HL-60/S4 treated with retinoic acid at 250 ng/mL for 4 days and 3 days (cell line): ENCODE measurements around the gene ITPK1.

Experiments used
- in situ Hi-C: fragments of 300-500 bp; cut with MboI; formaldehyde crosslinking; loops from 2 replicates; pipeline ENCODE4 v1.7.0; 2022; ENCODE audit warnings: low sequenced_read_pairs

The ITPK1 gene

DNA sequence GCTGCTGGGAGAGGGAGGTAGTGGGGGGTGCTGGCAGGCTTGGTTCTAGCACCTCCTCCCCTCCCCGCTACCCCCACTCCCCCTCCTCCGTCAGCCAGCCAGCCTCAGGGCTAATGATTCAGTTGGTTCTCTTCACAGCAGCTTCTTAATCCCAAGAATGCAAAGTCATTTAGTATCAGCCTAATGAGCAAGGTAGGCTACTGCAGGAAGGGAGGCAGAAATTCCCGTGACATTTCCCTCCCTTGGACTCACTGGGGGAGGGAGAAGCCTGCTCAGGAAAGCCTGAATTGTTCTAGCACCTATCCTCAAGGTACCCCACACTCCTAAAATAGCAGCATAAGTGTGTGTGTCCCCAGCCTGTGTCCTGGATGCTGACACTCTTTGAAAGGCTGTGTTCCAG, 29.8 kb downstream of the ITPK1 start:
- in situ Hi-C loops = no loop called here

DNA sequence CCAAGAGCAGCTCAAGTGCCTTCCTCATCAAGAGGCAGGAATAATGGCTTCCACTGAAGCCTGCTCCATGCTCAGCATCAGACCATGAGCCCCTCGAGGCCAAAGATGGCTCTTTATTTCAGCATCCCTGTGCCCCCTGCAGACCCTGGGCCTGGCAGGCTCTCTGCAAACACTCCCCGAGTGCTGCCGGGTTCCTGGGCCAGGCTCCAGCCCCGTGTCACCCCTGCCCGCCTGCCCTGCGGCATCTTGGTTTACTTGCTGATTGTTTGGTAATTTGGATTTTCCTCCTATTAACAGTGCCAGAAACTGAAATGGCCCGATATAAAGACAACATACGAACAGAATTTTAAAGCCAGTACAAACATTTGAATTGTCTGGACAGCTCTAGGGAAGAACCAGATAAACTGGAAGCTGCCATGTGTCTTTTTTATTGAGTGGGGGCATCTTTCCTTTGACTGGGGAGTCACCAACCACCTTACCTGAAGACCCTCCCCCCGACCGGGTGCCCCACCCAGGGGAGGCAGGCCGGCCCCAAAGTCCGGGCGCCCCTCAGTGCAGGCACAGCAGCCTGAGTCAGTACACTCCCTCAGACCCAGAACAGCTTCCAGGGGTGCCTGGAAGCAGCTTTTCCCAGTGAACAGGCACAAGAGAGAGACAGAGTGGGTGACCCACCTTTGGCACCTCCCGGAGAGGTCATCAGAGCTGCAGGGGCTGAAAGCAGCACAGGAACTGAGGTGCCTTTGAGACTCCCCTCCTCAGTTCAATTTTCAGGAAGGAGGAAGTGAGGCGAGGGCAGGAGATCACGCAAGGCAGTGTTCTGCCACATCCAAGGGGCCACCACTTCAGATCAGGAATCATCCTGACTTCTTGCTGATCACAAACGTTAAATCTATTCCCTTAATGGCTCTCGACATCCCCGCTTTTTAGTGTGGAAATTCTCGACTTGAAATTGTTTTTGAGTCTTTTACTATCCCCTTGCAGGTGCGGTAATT, 30.6 kb downstream of the ITPK1 start:
- in situ Hi-C loops = no loop called here

DNA sequence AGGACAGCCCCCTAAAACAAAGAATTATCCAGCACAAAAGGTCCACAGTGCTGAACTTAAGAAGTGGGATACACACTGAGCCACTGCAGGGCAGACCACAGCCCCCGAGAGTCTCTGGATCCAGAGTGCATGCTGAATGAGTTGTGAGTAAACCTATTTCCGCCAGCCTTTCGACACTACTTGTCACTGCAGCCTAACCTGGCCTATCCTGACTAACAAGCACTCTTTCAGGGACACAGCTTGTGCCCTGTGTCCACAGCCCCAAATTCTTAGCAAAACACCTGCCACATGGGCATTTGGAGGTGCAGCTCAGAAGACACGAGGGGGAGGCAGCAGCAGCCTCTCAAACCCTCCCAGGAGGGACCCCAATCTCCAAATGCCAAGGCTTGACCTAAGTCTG, 31.3 kb downstream of the ITPK1 start:
- in situ Hi-C loops = no loop called here

DNA sequence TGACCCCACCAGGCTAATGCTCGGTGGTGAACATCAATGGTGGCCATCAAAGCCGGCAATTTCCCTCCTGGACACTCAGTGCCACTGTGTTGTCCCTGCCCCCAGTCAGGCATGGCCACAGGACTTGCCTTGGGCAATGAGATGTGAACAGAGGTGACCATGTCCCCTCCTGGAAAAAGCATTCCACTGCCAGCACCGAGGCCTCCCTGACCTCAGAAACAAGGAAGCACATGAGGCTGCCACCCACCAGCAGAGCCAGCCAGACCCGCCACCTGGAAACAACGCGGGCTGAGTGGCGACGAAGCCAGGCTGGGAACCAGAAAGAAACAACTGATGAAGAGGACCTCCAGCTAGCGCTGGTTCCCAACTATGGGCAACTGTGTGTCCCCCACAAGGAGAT, 31.8 kb downstream of the ITPK1 start:
- in situ Hi-C loops = no loop called here

DNA sequence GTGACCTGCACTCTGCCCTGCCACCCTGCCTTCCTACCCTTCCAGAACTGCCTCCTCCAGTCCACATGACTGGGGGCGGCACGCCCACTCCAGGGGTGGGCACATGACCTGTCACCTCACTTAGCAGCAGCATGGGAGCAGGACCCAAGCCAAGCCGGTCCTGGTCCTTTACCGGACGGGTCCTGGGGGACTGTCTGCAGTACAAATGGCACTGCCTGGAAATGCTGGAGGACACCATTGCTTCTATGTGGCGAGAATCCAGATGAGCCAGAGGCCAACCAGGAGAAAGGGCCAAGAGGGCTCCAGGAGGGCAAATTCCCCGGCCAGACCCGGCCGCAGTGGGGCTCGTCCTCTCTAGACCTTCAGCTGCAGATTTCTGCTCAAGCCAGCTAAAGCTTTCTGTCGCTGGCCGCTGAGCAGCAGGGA, 33.1 kb downstream of the ITPK1 start:
- in situ Hi-C loops = no loop called here

DNA sequence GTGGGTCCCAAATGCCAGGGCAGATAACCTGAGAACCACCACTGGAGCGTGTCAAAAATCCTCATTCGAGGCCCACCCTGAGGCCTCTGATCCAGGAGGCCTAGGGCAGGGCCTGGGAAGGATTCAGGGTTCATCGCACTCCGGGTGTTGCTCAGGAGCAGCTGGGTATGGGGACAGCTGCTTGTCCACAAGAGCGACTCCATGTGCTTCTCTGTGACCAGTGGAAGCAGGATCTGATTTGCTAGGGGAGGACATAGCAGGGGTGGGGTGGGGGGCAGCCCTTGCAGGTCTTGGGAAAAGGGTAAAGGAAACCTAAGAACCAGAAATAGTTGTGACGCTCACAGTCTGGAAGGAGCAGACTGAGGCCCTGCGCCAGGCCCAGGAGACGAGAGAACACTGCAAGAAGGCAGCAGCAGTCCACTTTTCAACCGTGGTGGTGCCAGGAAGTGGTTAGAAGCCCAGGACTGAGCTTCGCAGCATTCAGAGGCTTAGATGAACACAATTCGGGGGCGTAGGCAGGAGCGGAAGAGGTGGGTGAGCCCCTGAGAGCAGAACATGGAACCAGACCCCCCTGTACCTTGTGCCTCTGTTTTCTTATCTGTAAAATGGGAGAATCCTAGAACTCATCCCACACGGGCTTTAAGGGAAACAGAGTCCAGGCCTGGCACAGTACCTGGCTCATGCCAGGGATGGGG, 33.7 kb downstream of the ITPK1 start:
- in situ Hi-C loops = no loop called here

DNA sequence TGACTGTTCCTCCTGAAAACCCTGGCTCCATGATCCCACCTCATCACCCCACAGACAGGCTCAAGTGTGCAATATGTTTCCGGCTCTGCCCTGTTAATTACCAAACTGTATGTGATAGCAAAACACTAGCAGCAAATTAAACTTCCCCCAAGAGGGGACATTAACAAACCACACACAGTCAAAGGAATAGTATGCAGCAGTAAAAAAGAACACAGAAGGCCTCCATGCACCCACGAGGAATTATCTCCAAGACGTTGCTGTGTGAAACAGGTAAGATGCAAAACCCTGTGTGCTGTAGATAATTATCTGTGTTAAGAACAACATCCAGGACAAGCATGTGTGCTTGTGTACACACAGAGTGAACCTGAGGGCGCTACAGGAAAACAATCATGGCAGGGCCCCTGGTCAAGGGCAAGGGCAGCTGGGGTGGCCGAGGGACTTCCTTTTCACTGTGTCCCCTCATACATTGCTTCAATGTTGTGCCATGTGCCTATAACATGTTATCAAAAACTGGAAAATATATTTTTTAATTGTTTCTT, 35.8 kb downstream of the ITPK1 start:
- in situ Hi-C loops = no loop called here

DNA sequence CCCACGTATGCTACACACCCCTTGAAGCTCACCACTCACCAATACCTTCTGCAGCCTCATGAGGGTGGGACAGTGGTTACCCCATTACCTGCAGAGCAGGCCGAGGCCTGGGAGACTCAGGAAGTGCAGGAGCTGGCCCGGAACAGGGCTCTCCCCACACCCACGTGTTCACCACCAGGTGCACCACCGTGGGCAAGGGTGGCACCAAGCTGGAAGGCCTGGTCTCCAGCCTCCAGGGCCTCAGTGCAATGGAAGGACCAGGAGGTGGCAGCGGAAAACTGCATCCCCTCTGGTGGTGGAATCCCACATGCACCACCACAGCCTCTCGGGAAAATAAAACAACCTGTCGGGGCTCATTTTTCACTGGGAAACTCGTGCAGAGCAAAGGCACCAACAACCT, 36.4 kb downstream of the ITPK1 start:
- in situ Hi-C loops = no loop called here

DNA sequence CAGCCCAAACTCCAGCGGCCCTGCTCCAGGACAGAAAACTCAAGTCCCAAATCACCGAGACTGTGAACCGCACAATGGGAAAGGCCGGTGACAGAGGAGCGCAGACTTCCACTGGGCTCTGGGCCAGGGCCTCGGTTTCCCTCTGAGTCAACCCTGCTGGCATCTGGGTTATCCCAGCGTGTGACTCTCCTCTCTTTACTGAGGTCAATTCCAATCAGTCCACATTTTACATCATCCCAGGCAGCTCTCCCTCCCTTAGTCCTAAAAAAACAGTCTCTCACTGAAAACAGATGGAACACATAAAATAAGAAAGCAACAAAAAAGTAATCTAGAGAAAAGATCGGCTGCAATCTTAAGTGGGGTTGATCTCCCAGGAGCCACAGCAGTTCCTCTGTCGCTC, 36.9 kb downstream of the ITPK1 start:
- in situ Hi-C loops = no loop called here

DNA sequence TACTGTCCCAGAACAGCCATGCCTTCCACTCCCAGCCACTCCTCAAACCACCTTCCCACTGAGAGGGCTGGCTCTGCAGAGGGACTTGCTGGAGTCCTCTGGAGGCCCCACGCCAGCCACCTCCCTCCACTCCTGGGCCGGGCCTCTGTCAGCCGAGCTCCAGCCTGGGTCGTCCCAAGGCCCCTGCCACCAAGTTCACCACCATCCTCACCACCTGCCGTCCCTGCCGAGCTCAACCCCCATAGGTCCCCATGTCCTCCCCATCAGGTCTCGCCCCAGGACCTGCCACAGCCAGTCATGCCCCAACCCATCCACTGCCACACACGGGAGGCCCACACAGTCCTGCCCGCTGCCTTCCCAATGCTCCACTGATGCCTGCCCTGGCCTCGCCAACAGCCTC, 39.0 kb downstream of the ITPK1 start:
- in situ Hi-C loops = no loop called here

DNA sequence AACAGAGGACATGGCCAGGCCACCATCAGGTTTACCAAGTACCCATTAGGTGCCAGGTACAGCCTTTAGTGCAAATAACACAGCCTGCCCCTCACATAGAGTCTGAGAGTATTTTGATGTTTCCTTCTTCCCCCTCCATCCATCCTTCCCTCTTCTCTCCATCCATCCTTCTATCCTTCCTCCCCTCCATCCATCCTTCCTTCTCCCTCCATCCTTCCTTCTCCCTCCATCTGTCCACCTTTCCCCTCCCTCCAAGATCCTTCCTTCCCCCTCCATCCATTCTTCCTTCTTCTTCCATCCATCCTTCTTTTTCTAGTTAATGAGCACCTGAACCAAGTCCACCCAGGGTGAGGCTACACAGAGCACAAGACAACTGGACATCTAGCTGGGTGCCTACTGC, 39.8 kb downstream of the ITPK1 start:
- in situ Hi-C loops = no loop called here

DNA sequence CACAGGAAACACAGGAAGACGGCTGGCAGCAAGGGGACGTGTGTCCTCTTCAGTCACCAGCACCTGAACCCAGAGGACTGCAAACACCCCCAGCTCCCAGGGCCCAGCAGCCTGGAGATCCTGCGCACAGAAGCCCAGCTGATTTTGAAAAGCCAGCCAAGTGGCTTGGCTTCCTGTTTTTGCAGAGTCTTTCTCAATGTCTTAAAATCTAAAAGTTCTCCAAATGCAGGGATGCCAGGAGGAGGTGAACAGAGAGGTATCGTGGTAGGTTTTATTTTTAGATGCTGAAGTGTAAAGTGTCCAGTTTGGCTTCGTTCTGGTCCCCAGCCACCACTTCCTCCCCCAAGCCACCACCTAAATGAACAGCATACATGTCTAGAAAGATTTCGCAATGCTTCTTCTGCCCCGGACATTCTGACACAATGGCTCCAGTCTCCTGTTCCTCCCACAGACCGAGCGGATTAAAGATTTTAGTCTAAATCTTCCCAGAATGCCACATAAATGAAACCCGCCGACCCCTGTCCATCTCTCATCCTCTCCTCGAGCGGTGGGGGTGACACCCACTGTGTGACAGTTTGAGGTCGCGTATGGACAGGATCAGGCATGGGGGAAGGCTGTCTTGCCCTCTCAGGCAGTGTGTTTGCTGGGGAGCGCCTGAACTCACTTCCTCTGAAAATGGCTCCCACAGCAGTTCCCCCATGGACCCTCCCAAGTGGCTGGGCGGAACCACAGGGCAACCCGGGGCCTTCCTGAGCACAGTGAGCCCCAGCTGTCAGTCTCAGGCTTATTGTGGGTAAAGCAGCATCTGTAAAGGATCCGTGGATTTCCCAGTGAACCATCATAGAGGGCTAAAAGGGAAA, 41.6 kb downstream of the ITPK1 start:
- in situ Hi-C loops = no loop called here

DNA sequence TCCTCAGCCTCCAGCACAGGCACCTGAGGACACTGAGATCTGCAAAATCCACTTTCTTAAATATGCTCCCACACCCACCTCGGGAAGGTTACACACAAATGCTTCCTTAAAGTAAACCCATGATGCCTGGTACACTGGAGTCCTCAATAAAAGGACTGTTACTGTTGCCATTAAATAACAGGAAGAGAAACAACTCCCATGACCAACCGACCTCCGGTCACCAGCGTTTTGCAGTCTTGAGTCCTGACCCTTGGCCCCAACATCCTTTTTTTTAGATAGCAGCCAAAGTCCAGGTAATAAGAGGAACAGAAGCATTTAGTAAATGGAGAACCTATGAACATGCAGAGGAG, 42.4 kb downstream of the ITPK1 start:
- in situ Hi-C loops = no loop called here

DNA sequence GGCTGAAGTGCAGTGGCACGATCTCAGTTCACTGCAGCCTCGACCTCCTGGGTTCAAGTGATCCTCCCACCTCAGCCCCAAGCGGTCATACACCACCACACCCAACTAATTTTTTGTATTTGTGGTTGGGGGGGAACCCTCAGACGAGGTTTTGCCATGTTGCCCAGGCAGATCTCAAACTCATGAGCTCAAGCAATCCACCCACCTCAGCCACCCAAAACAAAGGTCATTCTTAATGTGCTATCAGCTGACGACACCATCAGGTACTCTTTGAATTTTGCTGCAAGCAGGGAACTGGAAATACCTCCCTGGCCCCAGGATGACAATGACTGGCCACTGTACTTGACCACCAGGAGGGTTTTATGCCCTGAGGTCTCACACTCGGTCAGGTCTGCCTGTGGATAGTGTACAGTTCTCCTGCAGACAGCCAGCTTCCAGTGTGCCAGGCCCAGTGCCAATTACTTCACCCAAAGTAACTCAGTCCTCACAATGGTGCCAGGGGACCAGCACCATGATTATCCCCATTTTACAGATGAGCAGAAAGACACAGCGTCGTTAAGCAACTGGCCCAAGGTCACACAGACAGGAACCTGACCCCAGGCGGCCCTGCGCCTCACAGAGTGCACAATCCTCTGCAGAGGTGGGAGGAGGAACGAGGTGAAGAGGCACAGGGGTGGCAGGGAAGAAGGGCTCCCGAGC, 42.9 kb downstream of the ITPK1 start:
- in situ Hi-C loops = no loop called here

DNA sequence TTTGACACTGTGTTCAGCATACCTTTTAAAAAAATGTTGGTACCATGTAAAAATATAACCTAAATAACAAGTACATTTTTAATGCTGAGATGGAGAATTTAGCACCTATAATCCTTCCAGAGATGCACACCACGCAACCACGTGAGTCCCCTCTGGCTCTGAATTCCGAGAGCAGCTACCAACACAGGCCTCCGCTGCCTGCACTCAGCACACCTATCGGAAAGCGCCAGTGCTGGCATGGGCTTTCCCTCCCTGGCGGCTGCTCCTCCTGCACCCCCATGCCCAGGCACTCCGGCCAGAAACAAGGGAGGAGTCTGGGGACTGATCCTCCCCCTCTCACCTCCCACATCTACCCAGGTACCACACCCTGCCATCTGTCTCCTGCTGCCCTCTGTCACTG, 47.0 kb downstream of the ITPK1 start:
- in situ Hi-C loops = no loop called here

DNA sequence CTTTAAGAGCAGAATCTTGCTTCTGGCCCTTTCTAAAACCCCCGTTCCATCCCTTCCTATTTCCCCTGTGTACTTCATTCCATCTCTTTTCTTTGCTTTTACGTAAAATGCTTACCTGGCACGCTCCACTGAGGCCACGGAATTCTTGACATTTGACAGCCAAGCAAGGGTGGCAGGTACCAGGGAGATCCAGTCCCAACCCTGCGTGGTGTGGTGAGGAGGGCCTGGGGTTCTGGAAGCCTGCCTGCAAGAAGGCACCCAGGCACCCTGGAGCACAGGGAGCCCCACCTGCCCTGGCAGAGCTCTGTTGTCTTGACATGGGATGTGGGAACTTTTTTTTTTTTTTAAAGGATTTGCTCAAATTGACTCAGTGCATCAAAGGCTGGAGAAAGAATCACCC, 48.6 kb downstream of the ITPK1 start:
- in situ Hi-C loops = no loop called here

DNA sequence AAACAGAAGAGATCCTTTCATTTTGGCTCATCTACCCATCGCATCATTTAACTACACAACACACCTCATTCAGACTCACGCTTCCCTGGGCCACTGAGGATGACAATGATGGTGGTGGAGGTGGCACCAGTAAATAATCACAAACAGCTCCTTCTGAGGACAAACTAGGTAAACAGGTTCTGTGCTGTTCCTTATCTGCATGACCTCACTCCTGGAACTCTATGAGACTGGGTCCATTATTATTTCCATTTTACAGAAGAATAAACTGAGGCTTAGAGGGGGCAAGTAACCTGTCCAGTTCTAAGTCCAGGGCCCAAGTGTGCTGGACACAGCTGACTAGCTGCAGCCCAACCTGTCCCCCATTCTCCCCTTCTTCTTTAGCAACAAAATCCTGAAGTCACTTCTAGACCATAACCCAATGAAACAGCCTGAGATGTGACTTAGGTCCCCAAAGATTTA, 50.4 kb downstream of the ITPK1 start:
- in situ Hi-C loops = no loop called here

DNA sequence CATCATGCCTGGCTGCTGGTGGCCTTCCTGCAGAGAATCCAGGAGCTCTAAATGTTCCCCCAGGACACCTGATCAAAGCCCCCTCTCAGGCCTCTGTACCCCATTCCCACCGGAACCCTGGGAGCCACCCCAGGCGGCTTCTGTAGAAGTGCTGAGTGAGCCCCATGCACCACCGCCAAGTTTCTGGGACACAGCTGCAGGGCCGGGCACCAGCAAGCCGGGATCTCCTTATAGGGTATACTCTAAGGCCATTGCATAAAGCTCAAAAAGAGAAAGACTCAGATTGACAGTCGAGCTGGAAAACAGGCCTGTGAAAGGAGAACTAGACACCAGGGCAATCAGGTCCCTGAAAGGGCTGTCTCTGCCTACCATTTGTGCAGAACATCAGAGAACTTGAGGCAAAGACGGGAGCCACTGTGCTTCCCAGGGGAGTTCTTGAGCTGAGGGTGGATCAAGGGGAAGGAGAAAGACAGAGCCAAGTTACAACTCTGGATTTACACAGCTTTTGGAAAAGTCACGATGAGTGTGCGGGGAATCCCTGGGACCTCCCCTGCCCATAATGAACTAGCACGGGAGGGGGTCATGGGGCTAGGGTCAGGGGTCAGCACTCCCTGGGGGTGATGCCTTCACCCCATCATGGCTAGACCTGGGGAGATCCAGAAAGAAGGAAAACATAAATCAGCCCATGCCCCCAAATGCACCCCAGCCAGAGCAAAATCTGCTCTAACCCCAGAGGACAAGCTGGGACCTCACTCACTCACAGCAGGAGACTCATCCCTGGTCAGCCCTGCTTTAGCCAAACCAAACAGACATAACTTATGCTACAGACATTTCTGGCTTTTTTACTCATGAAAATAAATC, 51.1 kb downstream of the ITPK1 start:
- in situ Hi-C loops = no loop called here

DNA sequence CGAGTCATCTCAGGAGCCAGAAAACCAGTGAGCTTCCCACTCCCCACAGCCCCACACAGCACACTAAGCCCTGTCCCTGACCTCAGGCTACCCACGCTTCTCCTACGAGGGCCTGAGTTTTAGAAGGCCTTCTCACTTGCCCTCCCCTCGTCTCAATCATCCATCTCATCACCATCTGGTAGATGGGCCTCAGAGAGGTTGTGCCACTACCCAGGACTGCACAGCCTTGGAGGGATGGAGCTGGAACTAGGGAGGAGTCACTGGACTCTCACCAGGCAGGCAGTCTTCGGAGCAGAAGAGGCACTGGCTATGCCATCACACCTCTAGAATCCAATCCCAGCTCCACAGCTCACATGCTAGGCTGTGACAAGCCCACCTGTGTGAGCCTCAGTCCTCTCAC, 52.3 kb downstream of the ITPK1 start:
- in situ Hi-C loops = no loop called here
